Esophagus squamous epithelium (tissue), 4 donors: ENCODE results near the gene WDR70.
"Not testable (repeated sequence)": the region's sequence is repeated elsewhere in the genome, so short reads cannot be mapped to it uniquely, and the experiment has no call there.

Source experiments
- POLR2A ChIP-seq, 4 donors: fragments of 450-650 bp; IDR thresholded peaks; one replicate each; pipeline ENCODE4 v1.6.1; 2017; ENCODE audit warnings: antibody characterized with exemption in 4 of 4, mild to moderate bottlenecking in 4 of 4, moderate library complexity in 3 of 4
- TF ChIP-seq, protein P1 (sequence below), 6 experiments: fragments of 450-650 bp in 4 of 6; fragments of 200-600 bp in 2 of 6; sonication (generic) in 2 of 6; IDR thresholded peaks; one replicate each; pipeline ENCODE4 v1.5.1; 2016 to 2019; ENCODE audit warnings: antibody characterized with exemption in 6 of 6, mild to moderate bottlenecking in 4 of 6, moderate library complexity in 4 of 6

DNA sequence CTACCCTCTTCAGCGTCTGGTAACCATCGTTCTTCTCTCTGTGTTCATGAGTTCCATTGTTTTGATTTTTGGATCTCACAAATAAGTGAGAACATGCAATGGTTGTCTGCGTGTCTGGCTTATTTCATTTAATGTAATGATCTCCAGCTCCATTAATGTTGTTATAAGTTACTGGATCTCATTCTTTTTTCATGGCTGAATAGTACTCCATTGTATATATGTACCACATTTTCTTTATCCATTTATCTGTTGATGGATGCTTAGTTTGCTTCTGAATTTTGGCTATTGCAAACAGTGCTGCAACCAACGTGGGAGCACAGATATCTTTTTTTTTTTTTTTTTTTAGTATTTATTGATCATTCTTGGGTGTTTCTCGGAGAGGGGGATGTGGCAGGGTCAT, 139.2 kb downstream of the WDR70 start:
- not testable (repeated sequence) for TF ChIP-seq POLR2A (IDR thresholded peaks at IDR 0.05)
- TF ChIP-seq, protein P1, sequence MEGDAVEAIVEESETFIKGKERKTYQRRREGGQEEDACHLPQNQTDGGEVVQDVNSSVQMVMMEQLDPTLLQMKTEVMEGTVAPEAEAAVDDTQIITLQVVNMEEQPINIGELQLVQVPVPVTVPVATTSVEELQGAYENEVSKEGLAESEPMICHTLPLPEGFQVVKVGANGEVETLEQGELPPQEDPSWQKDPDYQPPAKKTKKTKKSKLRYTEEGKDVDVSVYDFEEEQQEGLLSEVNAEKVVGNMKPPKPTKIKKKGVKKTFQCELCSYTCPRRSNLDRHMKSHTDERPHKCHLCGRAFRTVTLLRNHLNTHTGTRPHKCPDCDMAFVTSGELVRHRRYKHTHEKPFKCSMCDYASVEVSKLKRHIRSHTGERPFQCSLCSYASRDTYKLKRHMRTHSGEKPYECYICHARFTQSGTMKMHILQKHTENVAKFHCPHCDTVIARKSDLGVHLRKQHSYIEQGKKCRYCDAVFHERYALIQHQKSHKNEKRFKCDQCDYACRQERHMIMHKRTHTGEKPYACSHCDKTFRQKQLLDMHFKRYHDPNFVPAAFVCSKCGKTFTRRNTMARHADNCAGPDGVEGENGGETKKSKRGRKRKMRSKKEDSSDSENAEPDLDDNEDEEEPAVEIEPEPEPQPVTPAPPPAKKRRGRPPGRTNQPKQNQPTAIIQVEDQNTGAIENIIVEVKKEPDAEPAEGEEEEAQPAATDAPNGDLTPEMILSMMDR (IDR thresholded peaks at IDR 0.05) = not testable (repeated sequence)
